Erythroblast (primary cell): ENCODE results near the gene CASTOR2.

Source experiments
- GATA1 ChIP-seq: IDR thresholded peaks from 2 replicates; pipeline ENCODE4 v1.6.1; 2011; ENCODE audit warnings: low read depth, mild to moderate bottlenecking, control low read depth, low read length, moderate library complexity
- POLR2A ChIP-seq: IDR thresholded peaks from 2 replicates; pipeline ENCODE4 v1.6.1; 2011; ENCODE audit warnings: mild to moderate bottlenecking, low read length

- TF ChIP-seq POLR2A = no peak
- TF ChIP-seq GATA1 = no peak
These were observed 68.6 kb downstream of the CASTOR2 start for GRCh38 chr7:75033064-75033463.
